Measurements from ENCODE around the gene PRR23E.

DNA sequence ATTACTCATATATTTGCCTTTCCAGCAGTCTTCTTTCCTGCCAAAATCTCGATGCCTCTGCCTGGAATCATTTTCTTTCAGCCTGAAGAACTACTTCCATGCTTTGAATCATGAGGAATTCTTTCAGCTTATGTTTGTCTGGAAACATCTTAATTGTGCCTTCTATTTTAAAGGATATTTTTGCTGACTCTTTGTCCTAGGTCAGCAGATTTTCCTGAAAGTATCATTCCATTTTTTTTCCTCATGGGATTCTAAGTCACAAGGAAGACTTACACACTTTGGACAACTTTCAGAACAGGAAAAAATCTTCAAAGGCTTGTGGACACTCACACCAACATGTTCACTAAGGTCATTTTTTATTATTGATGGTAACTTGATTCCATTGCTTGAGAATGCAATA, 10.1 kb downstream of the PRR23E start:
- TF ChIP-seq TEAD4 (IDR thresholded peaks at IDR 0.05) (no peak), EGR1 (IDR thresholded peaks at IDR 0.05) (no peak), RAD21 (IDR thresholded peaks at IDR 0.05; ENCODE audit: low read depth) (no peak)
